Spleen (tissue), 7 donors: ENCODE measurements around the gene PTTG1.

Source experiments
- POLR2A ChIP-seq, 3 donors: fragments of 450-650 bp; IDR thresholded peaks; one replicate each; pipeline ENCODE4 v1.5.1; 2017; ENCODE audit warnings: antibody characterized with exemption in 3 of 3, mild to moderate bottlenecking in 1 of 3
- POLR2AphosphoS5 ChIP-seq, 3 donors: sonication (generic); formaldehyde crosslinking; IDR thresholded peaks; one replicate each; pipeline ENCODE4 v1.5.1; 2017; ENCODE audit warnings: antibody characterized with exemption in 3 of 3
- TF ChIP-seq, protein P1 (sequence below), 11 experiments: fragments of 200-600 bp in 7 of 11; fragments of 450-650 bp in 4 of 11; sonication (generic) in 4 of 11; IDR thresholded peaks in 8 of 11; conservative IDR thresholded peaks in 3 of 11; 1 replicate in 7 of 11; 2 replicates in 4 of 11; pipeline versions ENCODE4 v1.4.0 to v1.8.0; 2016 to 2021; ENCODE audit warnings: antibody characterized with exemption in 11 of 11, inconsistent platforms in 4 of 11, mild to moderate bottlenecking in 1 of 11
- donor health status: DM: no; HTN: no; CAD: no; lungs with moderate emphysema.
- donor health status: DM: no; HTN: no; CAD: no.
- donor health status: DM: no; HTN: no; CAD: no.

DNA sequence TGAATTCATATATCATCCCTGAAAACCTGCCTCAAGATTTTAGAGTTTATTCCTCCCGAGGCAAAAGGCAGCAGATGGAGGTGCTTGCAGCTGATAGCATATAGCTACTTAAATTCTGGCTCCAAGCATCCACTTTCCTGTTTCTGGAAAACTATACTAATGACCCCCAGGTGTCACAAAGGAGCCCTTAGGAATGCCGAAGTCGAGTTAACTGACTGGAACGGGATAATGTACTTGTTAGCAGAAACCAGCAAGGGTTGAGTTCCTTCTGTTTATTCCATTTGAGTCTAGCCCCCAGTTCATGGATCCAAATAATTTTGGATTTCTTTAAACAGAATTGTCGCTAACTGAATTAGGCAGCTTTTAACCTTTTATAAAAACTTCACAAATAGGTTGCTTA is 44.5 kb downstream of the PTTG1 start:
- TF ChIP-seq POLR2AphosphoS5 (IDR thresholded peaks at IDR 0.05), result no peak
- TF ChIP-seq, protein P1, sequence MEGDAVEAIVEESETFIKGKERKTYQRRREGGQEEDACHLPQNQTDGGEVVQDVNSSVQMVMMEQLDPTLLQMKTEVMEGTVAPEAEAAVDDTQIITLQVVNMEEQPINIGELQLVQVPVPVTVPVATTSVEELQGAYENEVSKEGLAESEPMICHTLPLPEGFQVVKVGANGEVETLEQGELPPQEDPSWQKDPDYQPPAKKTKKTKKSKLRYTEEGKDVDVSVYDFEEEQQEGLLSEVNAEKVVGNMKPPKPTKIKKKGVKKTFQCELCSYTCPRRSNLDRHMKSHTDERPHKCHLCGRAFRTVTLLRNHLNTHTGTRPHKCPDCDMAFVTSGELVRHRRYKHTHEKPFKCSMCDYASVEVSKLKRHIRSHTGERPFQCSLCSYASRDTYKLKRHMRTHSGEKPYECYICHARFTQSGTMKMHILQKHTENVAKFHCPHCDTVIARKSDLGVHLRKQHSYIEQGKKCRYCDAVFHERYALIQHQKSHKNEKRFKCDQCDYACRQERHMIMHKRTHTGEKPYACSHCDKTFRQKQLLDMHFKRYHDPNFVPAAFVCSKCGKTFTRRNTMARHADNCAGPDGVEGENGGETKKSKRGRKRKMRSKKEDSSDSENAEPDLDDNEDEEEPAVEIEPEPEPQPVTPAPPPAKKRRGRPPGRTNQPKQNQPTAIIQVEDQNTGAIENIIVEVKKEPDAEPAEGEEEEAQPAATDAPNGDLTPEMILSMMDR (IDR thresholded peaks at IDR 0.05 in 8 of 11, conservative IDR thresholded peaks at IDR 0.05 in 3 of 11), result no peak
- no peak for TF ChIP-seq POLR2A (IDR thresholded peaks at IDR 0.05)
